Cardiac muscle cell (in vitro differentiated cells and primary cell): Measurements from ENCODE around the gene CFAP92. TPM values are rescaled to one million over a fixed set of nuclear protein-coding genes. Genes with fewer than 3 reads are reported as not detected.
A peak's percentile ranks its signal among the peaks of the same experiment; 100 is the strongest.

ENCODE experiments used
- DNase-seq, 2 donors: peaks; one replicate each; pipeline versions ENCODE4 v3.0.0 to v3.0.0-alpha.2; 2010 to 2017; ENCODE audit warnings: low read depth in 1 of 2, low spot score in 1 of 2
- H3K27ac ChIP-seq: fragments of 200-600 bp; sonication (generic); 2 replicates; pipeline ENCODE4 v1.5.1; 2016
- H3K27me3 ChIP-seq: fragments of 200-600 bp; sonication (generic); 2 replicates; pipeline ENCODE4 v1.6.0; 2016; ENCODE audit warnings: control low read depth
- H3K36me3 ChIP-seq: fragments of 200-600 bp; sonication (generic); 2 replicates; pipeline ENCODE4 v1.5.1; 2016; ENCODE audit warnings: control low read depth
- H3K4me1 ChIP-seq: fragments of 200-600 bp; sonication (generic); 2 replicates; pipeline ENCODE4 v1.8.1; 2017; ENCODE audit warnings: low read depth, mild to moderate bottlenecking, mixed run types
- H3K4me3 ChIP-seq: fragments of 200-600 bp; sonication (generic); 2 replicates; pipeline ENCODE4 v1.5.1; 2016; ENCODE audit warnings: mild to moderate bottlenecking
- H3K9me3 ChIP-seq: fragments of 200-600 bp; sonication (generic); 2 replicates; pipeline ENCODE4 v1.5.1; 2017; ENCODE audit warnings: low read depth, mild to moderate bottlenecking, control low read depth
- CTCF ChIP-seq: IDR thresholded peaks from 2 replicates; pipeline ENCODE4 v1.5.1; 2012; ENCODE audit warnings: low read depth, mild to moderate bottlenecking, low read length
- polyA plus RNA-seq: library from polyadenylated mRNA; unstranded; fragments of >200 nt; fragmentation: Nextera tagmentation; extraction: Ambion mirVana; gene quantifications from 2 replicates; pipeline ENCODE4 v1.2.1, GENCODE V29; 2016
- total RNA-seq: library from RNA; depleted of rRNA; stranded (reverse); fragments of >200 nt; gene quantifications from 2 replicates; pipeline ENCODE4 v1.2.3, GENCODE V29; 2016

The CFAP92 gene
- total and polyA plus RNA-seq, 2 experiments from 2014 or later, result 0.60 to 0.95 TPM

GRCh38 chr3:128996200-128996599 lies 2.3 kb upstream of the CFAP92 start:
- Histone ChIP-seq H3K27ac (no peak overlapping the region), H3K27me3 (peaks cover 75% of the 10 kb centered on the region), H3K36me3 (no peaks in the 10 kb centered on the region), H3K4me1 (no peaks in the 10 kb centered on the region), H3K4me3 (no peak overlapping the region), H3K9me3 (no peaks in the 10 kb centered on the region)
- no peak for TF ChIP-seq CTCF
- DNase-seq, result no peak

- no peaks in the 10 kb centered on the region for H3K9me3 ChIP-seq
- no peak overlapping the region for H3K27ac ChIP-seq
- no peaks in the 10 kb centered on the region for H3K36me3 ChIP-seq
- H3K27me3 ChIP-seq, result peaks cover 70% of the 10 kb centered on the region
- TF ChIP-seq CTCF, result no peak
- no peak overlapping the region for H3K4me3 ChIP-seq
- DNase-seq, result no peak
- H3K4me1 ChIP-seq, result no peaks in the 10 kb centered on the region
Observed at GRCh38 chr3:128995737-128996136, 1.9 kb upstream of the CFAP92 start.

GRCh38 chr3:128994581-128995546 lies 988 bp upstream of the CFAP92 start:
- no peaks in the 10 kb centered on the region for H3K36me3 ChIP-seq
- H3K4me3 ChIP-seq, result peak overlapping the region; percentile 37
- no peak for TF ChIP-seq CTCF

GRCh38 chr3:128994173-128994512 lies 267 bp upstream of the CFAP92 start:
- no peaks in the 10 kb centered on the region for H3K4me1 ChIP-seq
- no peak overlapping the region for H3K27ac ChIP-seq
- no peak for TF ChIP-seq CTCF
- DNase-seq, result no peak
- peaks cover 56% of the 10 kb centered on the region for H3K27me3 ChIP-seq
- H3K9me3 ChIP-seq, result no peaks in the 10 kb centered on the region
- H3K36me3 ChIP-seq, result no peaks in the 10 kb centered on the region
- H3K4me3 ChIP-seq, result peak overlapping the region; percentile 37

More at GRCh38 chr3:128994581-128995546, 988 bp upstream of the CFAP92 start:
- peaks cover 62% of the 10 kb centered on the region for H3K27me3 ChIP-seq
- no peak for DNase-seq
- no peaks in the 10 kb centered on the region for H3K4me1 ChIP-seq
- H3K9me3 ChIP-seq, result no peaks in the 10 kb centered on the region
- H3K27ac ChIP-seq, result no peak overlapping the region

GRCh38 chr3:128992926-128993460 lies 883 bp downstream of the CFAP92 start:
- Histone ChIP-seq H3K9me3 (no peaks in the 10 kb centered on the region), H3K36me3 (no peaks in the 10 kb centered on the region), H3K4me1 (no peaks in the 10 kb centered on the region), H3K4me3 (no peak overlapping the region), H3K27me3 (peaks cover 46% of the 10 kb centered on the region), H3K27ac (no peak overlapping the region)
- TF ChIP-seq CTCF, result no peak
- DNase-seq, result no peak
